ENCODE data around the gene KANSL3.
"Not testable (repeated sequence)": the region's sequence is repeated elsewhere in the genome, so short reads cannot be mapped to it uniquely, and the experiment has no call there.

The KANSL3 gene
- 67.5 to 132 (median 124) reads per million in 3 experiments for total RNA-seq

DNA sequence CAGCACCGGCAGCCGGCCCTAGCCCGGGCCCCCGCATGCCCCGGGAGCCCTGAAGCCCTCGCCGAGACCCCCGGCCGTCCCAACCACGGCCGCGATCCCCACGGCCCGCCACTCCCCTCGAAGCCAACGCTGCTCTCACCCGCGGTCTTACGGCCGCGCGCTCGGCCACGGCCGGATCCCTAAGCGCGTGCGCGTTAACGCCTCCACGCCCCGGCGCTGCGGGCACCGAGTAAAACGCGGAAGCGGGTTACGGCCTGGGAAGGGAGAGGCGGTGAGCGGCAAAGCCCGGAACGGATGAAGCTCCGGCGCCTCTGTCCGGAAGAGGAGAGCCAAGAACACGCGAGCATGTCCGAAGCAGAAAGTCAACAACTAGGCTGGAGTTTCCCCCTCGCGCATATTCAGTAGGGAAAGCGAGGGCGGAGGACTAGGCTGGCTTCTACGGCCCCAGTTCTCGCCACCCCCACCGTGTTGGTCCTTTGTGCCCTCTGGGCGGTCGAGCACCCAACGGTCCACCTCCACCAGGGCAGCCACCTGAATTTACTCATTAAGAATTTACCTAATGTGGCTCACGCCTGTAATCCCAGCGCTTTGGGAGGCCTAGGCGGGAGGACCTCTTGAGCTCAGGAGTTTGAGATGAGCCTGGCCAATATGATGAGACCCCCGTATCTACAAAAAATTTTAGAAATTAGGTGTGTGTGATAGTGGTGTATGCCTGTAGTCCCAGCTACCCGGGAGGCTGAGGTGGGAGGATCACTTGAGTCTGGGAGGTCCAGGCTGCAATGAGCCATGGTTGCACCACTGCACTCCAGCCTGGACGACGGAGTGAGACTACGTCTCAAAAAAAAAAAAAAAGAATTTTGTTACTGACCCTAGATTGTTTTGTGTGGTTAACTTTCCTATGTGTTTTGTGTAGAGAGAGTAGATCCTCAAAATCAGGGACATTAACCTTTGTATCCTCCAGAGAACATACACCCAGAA, at the start of gene KANSL3:
TSS of gene KANSL3 (minus strand) at position 169 of the 978 bp plus-strand sequence. CDS start 1,177 bp downstream, outside the sequence.
- peak; percentile 87 for DNase-seq

DNA sequence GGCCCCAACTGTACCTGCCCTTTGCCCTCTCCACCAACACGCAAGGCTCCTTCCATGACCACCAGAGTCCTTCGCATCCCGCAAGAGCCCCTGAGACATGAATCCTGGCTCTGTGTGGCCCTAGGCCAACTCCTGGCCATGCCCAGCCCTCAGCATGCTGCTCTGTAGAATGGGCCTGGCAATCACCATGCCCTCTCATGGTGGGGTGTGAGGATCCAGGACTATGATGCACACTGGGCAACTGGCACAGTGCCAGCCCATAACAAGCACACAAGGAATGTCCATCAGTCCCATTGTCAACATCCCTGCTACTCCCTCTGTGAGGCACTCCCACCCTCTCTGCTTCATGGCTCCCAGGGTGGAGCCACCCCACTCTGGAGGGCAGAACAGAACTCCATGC, 49.2 kb upstream of the KANSL3 start:
- no peak for DNase-seq

DNA sequence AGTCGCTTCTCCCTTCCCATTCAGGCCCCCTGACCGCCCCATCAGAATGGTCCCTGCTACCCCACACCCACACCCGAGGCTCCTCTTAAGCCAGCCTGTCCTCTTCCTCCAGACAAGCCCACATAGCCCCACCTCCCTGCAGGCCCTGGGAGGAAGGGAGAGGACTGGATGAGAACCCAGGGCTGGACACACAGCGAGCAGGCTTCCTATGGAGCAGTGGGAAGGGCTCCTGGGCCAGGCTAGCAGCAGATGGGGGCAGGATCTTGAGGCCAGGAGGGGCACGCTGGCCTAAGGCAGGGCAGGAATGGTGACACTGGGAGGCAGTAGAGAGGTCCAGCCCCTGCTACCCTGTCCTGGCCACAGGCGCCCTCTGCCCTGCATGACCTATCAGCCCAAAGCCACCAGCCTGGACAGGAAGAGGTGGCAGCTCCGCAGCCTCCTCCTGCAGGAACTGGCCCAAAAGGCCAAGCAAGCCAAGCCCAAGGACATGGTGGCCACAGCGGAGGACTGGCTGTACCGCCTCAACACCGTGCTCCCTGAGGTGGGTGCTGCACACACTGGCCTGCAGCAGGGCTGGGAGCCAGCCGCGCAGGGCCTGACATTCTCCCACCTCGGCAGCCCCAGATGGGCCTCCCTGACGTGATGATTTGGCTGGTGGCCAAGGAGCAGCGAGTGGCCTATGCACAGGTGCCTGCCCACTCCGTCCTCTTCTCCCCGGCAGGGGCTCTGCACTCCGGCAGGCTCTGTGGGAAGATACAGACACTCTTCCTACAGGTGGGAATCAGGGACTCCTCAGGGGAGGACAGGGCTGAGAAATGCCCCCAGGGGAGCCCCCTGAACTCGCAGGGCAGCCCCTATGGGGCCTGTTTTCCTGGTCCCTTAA, 47.7 kb upstream of the KANSL3 start:
- no peak for DNase-seq

DNA sequence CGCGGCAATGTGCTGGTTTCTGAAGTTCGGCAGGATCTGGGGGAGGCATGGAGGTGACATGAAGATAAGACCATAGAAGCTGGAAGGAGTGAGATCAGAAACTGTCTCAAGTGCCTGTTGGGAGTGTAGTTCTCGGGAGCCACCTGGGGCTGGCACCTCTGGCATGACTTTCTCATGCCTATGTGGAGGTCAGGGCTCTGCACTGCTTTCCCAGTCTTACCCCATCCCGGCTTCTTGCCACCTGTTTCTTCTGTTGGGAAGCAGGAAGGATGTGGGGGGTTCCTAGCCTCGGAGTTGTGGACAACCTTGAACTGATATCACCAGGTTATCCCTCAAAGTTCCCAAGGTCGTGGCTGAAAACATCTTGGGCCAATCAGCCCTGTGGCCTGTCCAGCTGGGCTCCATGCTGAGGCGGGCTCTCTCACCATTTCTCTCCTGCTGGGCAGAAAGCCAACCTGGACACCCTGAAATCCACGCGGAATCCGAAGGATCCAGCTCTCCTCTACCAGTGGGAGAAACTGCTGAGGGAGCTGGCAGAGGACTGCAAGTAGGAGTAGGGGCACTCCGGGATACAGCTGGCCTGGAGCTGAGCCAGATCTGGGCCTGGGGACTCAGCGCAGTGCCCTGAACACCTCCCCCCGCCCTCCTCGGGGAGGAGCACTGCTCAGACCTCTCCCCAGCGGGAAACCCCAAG, 46.9 kb upstream of the KANSL3 start:
- no peak for DNase-seq

DNA sequence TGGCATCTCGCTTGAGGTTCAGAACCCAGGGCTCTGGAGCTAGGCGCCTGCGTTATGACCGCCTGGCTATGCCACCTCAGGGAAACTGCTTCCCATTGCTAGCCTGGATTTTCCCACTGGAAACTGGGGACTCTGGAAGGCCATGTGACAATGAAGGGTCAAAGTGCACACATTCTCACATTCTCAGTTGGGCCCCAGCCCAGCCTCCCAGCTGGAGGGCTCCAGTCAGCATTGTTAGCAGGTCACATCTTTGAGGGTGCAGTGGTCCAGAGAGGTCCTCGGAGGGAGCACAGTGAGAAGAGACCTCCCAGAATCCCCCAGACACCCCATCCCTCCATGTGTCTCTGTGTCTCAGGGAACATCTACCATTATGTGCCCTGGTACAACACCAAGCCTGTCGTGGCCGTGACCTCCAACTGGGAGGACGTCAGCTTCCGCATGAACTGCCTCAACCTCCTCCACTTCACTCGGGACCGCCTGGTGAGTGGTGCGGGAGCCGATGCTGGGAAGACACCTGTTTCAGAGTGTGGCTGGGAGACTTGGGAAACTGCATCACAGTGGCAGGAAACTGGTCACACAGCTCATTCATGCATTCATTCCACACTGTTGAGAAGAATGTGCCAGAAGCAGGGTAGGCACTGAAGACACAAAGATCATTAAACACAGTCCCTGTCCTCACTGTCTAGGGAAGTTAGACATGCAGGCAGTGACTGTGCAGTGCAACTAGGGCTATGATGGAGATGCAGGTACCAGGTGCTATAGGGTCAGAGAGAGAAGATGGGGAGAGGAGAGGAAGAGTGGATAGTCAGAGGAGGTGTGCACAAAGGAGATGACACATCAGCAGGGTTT, 46.1 kb upstream of the KANSL3 start:
- no peak for DNase-seq

DNA sequence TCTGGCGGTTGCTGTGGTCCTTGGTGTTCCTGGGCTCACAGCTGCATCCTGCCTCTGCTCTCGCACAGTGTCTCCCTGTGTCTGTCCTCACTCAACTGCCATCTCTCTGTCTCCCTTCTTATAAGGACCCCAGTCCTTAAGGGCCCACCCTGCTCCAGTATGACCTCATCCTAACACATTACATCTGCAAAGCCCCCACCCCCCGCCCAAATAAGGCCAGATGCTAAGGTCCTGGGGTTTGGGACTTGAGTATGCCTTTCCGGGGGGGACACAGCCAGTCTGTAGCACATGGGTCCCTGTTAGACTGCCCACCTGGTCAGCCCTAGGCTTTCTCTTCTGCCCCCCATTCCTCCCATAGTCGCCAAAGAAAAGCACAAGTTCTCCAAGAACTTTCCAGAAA, 45.2 kb upstream of the KANSL3 start:
- no peak for DNase-seq

DNA sequence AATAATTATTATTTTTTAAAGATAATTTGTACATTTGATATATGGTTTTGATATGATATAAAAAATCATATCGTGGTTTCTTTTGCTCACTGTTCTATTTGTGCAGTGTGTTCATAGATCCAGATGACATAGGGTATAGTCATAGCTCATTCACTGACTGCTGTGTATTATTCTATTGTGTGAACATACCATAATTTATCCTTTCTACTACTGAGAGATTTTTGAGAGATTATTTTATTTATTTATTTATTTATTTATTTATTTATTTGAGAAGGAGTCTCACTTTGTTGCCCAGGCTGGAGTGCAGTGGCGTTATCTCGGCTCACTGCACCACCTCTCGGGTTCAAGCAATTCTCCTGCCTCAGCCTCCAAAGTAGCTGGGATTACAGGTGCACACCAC, 43.4 kb upstream of the KANSL3 start:
- DNase-seq, result no peak

DNA sequence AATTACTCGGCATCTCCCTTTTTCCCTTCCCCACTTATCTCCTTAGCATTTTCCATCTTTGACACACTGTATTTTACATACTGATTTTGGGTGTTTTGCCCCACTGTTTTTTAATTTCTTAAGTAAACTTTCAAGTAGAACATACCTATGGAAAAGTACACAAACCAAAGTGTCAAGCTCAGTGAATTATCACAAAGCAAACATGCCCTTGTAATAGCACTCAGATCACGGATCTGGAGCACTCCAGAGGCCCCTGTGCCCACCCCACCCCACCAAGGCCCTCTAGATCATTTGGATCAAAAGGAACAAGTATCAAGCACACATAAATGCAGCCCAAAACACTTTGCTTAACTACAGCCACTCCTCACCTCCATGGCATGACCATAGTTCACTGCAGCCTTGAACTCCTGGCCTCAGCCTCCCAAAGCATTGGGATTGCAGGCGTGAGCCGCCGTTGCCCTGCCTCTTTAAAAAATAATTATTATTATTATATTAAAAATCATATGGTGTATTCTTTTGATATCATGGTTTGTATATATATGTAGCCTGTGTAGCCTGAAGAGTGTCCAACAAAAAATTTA, 42.5 kb upstream of the KANSL3 start:
- no peak for DNase-seq

DNA sequence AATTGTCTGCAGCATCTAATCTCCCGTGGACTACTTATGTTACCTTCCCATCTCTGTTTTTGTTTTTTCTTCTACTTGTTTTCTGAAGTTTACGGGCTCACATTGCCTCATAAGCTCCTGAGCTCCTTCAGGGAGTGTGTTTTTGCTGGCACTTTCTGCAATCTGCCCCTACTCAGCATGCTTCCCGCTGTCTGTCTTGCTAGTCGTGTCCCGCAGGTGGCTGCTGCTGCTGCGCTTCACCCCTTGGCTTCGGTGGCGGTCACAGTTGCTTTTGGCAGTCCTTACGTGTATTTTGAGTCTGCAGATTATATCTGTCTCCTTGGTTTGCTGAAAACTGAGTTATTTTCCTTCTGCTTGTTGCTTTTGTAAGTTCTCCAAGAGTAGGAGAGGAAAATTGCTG, 41.7 kb upstream of the KANSL3 start:
- no peak for DNase-seq

DNA sequence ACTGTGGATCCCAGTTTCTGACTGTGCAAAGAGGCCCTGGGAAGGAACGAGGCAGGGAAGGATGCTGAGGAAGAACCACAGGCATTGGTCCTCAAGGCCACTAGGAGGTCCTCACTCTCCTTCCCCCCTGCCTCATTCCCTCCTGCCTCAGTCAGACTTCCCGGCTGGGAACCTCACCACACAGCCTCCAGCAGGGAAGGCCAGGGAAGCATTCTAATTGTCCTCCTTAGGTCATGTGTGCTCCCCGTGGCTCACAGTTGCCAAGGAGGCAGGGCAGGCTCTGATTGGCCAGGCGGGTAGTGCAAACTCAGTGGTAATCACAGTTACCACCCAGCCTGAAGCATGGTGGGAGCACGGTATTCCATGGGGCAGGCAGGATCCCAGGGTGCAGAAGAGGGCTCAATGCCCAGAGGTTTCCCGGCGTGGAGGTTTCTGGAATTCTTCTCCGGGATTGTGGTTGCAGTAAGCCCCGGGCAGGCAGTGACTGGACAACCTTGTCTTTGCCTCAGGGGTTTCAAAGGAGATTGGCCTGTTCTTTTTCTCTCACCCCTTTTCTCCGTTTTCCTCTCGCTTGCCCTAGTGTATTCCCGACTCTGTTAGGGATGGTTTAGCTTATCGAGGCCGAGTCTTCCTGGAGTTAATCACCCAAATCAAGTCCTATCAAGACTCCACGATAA, 31.6 kb upstream of the KANSL3 start:
- DNase-seq, result no peak

DNA sequence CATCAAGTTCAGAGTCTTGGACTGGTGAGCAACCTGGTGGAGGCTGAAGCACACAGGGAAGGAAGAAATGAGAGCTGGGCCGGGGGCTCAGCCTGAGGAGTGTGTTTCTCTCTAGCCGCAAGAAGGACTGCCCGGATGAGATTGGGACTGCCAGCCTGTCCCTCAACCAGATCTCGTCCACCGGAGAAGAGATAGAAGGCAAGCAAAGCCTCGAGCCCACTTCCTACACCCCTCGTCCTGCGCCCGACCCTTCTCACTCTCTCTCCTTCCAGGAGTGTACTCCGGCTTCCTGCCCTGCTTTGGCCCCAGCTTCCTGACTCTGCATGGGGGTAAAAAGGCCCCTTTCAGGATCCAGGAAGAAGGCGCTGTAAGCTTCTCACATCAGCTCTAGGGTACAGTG, 30.7 kb upstream of the KANSL3 start:
- no peak for DNase-seq

DNA sequence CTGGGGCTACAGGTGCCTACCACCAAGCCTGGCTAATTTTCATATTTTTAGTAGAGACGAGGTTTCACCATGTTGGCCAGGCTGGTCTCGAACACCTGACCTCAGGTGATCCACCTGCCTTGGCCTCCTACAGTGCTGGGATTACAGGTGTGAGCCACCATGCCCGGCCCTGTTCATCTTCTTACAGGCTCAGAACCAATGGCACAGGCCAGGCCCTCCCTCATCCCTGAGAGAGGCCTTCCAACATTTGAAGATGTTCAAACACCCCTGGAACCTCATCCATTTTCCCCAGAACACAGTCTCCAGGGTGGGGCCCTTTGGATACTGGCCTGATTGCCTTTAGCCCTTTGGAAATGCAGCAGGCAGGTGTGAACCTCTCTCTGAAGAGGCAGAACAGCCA, 27.6 kb upstream of the KANSL3 start:
- not testable (repeated sequence) for DNase-seq

DNA sequence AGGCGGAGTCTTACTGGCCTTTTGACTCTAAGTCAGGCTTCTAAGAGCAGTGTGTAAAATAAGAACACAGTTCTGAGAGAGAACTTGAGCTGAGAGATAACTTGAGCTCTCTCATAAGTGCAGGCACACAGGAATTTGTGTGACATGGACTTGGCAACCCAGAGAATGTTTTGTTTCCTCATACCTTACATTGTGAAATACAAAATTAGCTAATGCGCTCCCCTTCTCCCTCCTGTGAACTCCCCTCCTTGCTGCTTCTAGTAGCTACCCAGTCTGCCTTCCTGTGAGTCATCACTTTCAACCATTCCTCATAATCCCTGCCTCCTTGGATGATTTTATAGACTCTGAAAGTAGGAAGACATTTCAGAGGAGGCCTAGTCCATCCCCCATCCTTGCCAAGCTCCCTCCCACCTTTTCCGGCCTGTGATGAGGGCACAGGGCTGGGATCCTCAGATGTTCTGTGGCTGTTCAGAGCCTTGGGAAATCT, 27.0 kb upstream of the KANSL3 start:
- no peak for DNase-seq

DNA sequence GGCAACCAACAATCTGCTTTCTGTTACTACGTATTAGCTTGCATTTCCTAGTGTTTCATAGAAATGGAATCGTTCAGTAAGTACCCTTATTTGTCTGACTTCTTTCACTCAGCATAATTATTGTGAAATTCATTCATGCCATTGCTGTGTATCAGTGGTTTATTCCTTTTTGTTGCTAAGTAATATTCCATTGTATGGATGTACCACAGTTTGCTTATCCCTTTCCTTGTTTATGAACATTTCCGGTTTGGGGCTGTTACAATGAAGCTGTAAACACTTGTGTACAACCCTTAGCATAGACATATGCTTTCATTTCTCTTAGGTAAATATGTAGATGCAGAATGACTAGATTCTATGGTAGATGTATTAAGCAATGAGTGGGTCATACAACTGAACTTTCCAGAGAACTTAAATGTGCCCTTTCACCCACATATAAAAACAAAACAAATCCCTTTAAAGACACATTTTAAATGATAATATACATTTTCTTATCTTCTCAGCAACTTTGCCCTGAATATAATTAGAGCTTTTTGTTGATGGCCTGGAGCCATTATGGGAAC, 26.3 kb upstream of the KANSL3 start:
- DNase-seq, result no peak

DNA sequence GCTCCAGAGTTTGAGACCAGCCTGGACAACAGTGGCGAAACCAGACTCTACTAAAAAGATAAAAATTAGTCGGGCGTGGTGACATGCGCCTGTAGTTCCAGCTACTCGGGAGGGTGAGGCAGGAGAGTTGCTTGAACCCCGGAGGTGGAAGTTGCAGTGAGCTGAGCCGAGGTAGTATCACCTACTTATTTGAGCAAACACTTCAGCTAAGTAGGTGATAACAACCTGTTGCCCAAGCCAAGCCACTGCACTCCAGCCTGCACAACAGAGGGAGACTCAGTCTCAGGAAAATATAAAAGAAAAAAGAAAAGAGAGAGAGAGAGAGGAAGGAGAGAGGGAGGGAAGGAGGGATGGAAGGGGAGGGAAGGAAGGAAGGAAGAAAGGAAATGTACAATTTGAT, 25.7 kb upstream of the KANSL3 start:
- no peak for DNase-seq

DNA sequence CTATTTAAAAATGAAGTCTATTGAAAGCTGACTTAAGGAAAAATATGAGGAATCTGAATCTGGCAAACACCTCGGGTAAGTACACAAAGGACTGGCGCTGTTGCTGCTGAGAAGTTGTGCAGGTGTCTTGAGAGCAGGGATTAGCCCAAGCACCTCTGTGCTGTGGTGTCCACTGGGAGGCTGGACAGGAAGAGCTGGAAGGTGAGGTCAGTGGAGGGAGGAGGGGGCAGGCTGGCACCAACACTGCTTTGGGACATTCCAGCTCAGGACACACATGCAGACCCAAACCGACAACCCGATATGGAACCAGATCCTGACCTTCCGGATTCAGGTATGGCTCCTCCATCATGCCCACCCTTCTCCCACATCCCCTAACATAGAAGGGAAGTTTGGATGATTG, 25.1 kb upstream of the KANSL3 start:
- DNase-seq, result no peak

DNA sequence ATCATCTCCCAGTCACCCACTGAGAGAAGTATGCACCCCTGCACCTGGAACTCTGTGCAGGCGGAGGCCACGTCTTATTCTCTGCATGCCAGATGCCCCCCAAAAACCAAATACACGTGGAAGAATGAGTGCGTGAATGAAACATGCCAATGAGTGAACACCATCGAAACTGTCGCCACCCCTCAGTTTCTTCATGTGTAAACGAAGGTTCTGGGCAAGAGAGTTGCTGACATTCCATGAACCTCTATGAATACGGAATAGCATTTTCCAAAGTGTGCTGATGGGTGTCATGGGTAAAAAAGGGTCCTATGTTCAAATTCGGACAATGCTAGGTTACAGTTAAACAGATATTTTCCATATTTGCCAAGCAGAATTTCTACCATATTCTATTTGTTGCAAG, 24.2 kb upstream of the KANSL3 start:
- no peak for DNase-seq

DNA sequence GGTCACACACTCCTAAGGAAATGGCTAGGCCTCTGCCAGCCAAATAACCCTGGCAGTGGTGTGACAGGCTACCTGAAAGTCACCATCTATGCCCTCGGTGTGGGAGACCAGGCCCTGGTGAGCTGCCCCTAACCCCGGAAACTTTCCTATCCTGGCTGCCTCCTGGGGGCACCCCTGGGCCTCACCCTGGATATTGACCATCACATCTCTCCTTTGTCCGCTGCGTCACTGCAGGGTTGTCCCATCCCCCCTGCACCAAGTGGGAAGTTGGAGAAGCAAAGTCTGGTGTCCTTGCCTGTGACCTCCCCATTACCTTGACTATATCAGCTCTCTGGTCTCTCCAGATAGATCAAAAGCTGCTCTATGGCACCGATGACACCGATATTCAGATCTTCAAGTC, 23.2 kb upstream of the KANSL3 start:
- DNase-seq, result no peak

DNA sequence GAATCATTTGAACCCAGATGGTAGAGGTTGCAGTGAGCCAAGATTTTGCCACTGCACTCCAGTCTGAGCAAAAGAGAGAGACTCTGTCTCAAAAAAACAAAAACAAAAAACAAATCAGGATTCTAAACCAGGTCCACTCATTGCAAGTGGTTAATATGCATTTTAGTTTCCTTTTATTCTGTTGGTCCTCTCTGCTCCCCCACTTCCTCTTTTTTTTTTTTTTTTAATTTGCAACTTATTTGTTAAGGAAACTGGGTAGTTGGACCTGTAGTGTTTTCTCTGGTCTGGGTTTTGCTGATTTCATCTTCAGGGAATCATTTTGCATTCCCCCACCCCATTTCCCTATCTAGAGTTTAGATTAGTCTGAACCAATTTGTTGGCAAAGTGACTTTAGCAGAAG, 18.4 kb upstream of the KANSL3 start:
- DNase-seq, result no peak

DNA sequence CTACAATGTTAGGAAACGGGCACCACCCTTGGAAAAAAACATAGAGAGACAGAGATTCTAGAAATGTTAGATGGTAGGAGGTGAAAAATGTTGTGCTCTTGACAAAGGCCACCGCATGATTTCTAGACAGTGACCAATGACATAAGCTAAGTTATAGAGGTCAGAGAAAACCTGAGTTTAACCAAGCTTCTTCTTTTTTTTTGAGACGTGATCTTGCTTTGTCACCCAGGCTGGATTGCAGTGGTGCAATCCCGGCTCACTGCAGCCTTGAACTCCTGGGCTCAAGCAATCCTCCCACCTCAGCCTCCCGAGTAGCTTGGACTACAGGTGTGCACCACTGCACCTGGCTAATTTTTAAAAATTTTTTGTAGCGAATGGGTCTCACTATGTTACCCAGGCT, 17.4 kb upstream of the KANSL3 start:
- DNase-seq, result no peak

DNA sequence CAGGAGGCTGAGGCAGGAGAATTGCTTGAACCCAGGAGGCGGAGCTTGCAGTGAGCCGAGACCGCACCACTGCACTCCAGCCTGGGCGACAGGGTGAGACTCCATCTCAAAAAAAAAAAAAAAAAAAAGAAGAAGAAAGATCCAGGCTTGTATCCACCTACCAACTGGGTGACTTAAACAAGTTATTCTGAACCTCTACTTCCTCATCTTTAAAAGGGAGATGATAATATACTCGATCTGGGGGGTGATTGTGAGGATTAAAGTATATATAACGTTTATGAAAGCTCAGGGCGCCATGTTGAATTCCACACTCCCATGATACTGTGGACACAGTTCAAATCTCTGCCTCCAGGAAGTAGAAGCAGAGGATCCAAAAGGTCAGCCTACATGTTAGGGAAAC, 16.7 kb upstream of the KANSL3 start:
- DNase-seq, result not testable (repeated sequence)

Data from central memory CD4-positive, alpha-beta T cell (primary cell).